Measurements from ENCODE around the gene UNC45B. TPM values are rescaled to one million over a fixed set of nuclear protein-coding genes. Genes with fewer than 3 reads are reported as not detected.

UNC45B gene, protein sequence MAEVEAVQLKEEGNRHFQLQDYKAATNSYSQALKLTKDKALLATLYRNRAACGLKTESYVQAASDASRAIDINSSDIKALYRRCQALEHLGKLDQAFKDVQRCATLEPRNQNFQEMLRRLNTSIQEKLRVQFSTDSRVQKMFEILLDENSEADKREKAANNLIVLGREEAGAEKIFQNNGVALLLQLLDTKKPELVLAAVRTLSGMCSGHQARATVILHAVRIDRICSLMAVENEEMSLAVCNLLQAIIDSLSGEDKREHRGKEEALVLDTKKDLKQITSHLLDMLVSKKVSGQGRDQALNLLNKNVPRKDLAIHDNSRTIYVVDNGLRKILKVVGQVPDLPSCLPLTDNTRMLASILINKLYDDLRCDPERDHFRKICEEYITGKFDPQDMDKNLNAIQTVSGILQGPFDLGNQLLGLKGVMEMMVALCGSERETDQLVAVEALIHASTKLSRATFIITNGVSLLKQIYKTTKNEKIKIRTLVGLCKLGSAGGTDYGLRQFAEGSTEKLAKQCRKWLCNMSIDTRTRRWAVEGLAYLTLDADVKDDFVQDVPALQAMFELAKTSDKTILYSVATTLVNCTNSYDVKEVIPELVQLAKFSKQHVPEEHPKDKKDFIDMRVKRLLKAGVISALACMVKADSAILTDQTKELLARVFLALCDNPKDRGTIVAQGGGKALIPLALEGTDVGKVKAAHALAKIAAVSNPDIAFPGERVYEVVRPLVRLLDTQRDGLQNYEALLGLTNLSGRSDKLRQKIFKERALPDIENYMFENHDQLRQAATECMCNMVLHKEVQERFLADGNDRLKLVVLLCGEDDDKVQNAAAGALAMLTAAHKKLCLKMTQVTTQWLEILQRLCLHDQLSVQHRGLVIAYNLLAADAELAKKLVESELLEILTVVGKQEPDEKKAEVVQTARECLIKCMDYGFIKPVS
- not detected for total RNA-seq
- polyA plus RNA-seq (2013, experiment 1 of 2) = not detected
- polyA plus RNA-seq (2013, experiment 2 of 2) = not detected
- long read RNA-seq, experiment 1 = 0 reads
- long read RNA-seq, experiment 2 = 0 reads
- long read RNA-seq, experiment 3 = 0 reads
- long read RNA-seq, experiment 4 = 0 reads

DNA sequence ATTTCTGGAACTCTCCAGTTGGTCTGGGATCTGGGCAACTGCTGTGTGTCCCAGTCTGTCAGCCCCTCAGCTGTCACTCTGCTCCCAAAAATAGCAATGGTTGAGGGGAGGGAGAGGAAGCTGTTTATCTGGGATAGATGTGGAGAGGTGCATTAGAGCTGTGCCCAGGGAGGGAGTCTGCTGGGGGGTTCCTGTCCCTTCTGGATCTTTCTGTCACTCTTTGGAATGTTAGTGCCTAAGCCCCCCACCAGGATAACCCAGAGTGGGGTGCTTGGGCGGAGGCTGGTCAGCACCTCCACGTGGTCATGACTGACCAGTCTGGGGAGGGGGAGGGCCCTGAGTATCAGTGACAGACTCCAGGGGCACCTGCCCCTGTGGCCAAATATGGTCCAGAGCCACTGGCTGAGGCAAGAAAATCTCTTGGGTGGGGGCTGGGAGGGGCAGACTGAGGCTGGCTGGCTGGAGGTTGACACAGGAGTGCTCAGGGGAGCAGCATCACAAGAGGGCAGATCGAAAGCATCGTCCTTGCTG is at the start of gene UNC45B:
Gene UNC45B (plus strand): TSS at position 443 of the 531 bp plus-strand sequence. CDS start 447 bp downstream, outside the sequence.
- TF ChIP-seq, protein P1, sequence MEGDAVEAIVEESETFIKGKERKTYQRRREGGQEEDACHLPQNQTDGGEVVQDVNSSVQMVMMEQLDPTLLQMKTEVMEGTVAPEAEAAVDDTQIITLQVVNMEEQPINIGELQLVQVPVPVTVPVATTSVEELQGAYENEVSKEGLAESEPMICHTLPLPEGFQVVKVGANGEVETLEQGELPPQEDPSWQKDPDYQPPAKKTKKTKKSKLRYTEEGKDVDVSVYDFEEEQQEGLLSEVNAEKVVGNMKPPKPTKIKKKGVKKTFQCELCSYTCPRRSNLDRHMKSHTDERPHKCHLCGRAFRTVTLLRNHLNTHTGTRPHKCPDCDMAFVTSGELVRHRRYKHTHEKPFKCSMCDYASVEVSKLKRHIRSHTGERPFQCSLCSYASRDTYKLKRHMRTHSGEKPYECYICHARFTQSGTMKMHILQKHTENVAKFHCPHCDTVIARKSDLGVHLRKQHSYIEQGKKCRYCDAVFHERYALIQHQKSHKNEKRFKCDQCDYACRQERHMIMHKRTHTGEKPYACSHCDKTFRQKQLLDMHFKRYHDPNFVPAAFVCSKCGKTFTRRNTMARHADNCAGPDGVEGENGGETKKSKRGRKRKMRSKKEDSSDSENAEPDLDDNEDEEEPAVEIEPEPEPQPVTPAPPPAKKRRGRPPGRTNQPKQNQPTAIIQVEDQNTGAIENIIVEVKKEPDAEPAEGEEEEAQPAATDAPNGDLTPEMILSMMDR (conservative IDR thresholded peaks at IDR 0.05) = no peak
- 75 to 90% methylated on average over 4 of the region's 4 CpGs for WGBS, 2 experiments (ENCODE audit: insufficient coverage in 1 of 2, insufficient read length in 1 of 2)
- H3K27me3 Mint-ChIP-seq (ENCODE audit: insufficient read depth) = no peaks in the 10 kb centered on the region
- H3K27ac ChIP-seq (ENCODE audit: low read depth, low read length) = no peak within 1 kb of the TSS
- no peaks in the 10 kb centered on the region for H3K9me3 ChIP-seq (ENCODE audit: control insufficient read depth, low read length)
- H3K4me1 Mint-ChIP-seq = no peaks in the 10 kb centered on the region
- H3K9me3 Mint-ChIP-seq = no peaks in the 10 kb centered on the region
- H3K9ac ChIP-seq (ENCODE audit: extremely low read depth, low read length, poor library complexity, severe bottlenecking) = no peak within 1 kb of the TSS
- H3K27ac Mint-ChIP-seq = no peak within 1 kb of the TSS
- H3K4me3 Mint-ChIP-seq = no peak within 1 kb of the TSS
- no peaks in the 10 kb centered on the region for H3K36me3 Mint-ChIP-seq (ENCODE audit: low read depth)
- H3K36me3 ChIP-seq (ENCODE audit: control insufficient read depth, insufficient read depth, low read length) = no peaks in the 10 kb centered on the region
- H3K4me3 ChIP-seq (ENCODE audit: low read length) = no peak within 1 kb of the TSS
- H3K4me1 ChIP-seq (ENCODE audit: control insufficient read depth, insufficient read depth, low read length) = no peaks in the 10 kb centered on the region
- DNase-seq = no peak
- H3K27me3 ChIP-seq (ENCODE audit: control insufficient read depth, insufficient read depth, low read length, poor library complexity, severe bottlenecking) = no peaks in the 10 kb centered on the region

DNA sequence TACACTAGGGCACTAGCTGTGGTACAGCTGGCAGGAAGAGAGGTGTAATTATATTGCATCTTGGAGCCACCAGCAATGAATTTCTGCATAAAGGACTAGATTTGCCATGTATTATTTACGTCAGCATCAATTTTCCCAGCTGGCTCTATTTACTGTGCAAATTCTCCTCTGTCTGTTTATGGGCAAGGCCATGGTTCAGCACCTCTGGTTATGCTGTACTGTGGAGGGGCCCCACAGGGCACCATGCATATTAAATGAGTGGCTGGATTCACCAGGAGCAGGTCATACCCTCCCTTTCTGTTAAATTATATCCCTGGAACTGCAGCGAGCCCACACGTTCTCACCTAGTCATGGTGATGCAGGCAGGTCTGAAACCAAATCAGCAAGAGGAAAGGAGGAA is 47.7 kb upstream of the UNC45B start:
- no peak overlapping the region for H3K4me3 ChIP-seq (ENCODE audit: low read length)
- DNase-seq = no peak
- H3K27me3 Mint-ChIP-seq (ENCODE audit: insufficient read depth) = no peaks in the 10 kb centered on the region
- peak overlapping the region; percentile 40 for H3K27ac Mint-ChIP-seq
- no peak overlapping the region for H3K9ac ChIP-seq (ENCODE audit: extremely low read depth, low read length, poor library complexity, severe bottlenecking)
- no peaks in the 10 kb centered on the region for H3K27me3 ChIP-seq (ENCODE audit: control insufficient read depth, insufficient read depth, low read length, poor library complexity, severe bottlenecking)
- H3K4me3 Mint-ChIP-seq = no peak overlapping the region
- no peaks in the 10 kb centered on the region for H3K4me1 ChIP-seq (ENCODE audit: control insufficient read depth, insufficient read depth, low read length)
- TF ChIP-seq, protein P1 (conservative IDR thresholded peaks at IDR 0.05) = no peak
- H3K36me3 ChIP-seq (ENCODE audit: control insufficient read depth, insufficient read depth, low read length) = peaks cover 56% of the 10 kb centered on the region
- peaks cover 46% of the 10 kb centered on the region for H3K36me3 Mint-ChIP-seq (ENCODE audit: low read depth)
- 93 to 95% methylated on average over 3 of the region's 3 CpGs for WGBS, 2 experiments (ENCODE audit: insufficient coverage in 1 of 2, insufficient read length in 1 of 2)
- H3K27ac ChIP-seq (ENCODE audit: low read depth, low read length) = no peak overlapping the region
- H3K4me1 Mint-ChIP-seq = no peaks in the 10 kb centered on the region
- H3K9me3 ChIP-seq (ENCODE audit: control insufficient read depth, low read length) = no peaks in the 10 kb centered on the region
- H3K9me3 Mint-ChIP-seq = no peaks in the 10 kb centered on the region

DNA sequence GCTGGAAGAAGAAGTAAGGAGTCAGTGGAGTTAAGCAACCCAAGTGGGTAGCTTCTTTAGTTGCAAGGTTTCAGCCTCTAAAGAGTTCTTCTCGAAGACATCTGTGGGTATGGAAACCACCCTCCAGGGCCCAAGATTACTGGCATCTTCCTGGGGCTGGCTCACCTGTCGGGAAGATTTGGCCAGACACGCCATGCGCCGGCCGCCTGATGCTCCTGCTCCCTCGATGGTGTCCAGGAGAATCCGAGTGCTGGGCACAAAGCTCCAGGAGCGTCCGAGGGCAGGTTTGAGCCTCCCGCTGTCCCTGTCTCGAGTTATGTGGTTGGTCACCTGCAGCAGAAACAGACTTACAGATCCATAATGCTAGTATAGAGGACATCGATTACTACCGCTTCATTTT is 46.6 kb upstream of the UNC45B start:
- Mint-ChIP-seq H3K4me3 (no peak overlapping the region), H3K4me1 (no peaks in the 10 kb centered on the region), H3K27ac (no peak overlapping the region), H3K36me3 (ENCODE audit: low read depth) (peaks cover 57% of the 10 kb centered on the region), H3K27me3 (ENCODE audit: insufficient read depth) (no peaks in the 10 kb centered on the region), H3K9me3 (no peaks in the 10 kb centered on the region)
- no peaks in the 10 kb centered on the region for H3K4me1 ChIP-seq (ENCODE audit: control insufficient read depth, insufficient read depth, low read length)
- TF ChIP-seq, protein P1 (conservative IDR thresholded peaks at IDR 0.05) = no peak
- no peaks in the 10 kb centered on the region for H3K9me3 ChIP-seq (ENCODE audit: control insufficient read depth, low read length)
- 93 to 96% methylated on average over 14 of the region's 14 CpGs for WGBS, 2 experiments (ENCODE audit: insufficient coverage in 1 of 2, insufficient read length in 1 of 2)
- H3K27me3 ChIP-seq (ENCODE audit: control insufficient read depth, insufficient read depth, low read length, poor library complexity, severe bottlenecking) = no peaks in the 10 kb centered on the region
- no peak overlapping the region for H3K27ac ChIP-seq (ENCODE audit: low read depth, low read length)
- H3K36me3 ChIP-seq (ENCODE audit: control insufficient read depth, insufficient read depth, low read length) = peaks cover 67% of the 10 kb centered on the region
- no peak for DNase-seq
- H3K9ac ChIP-seq (ENCODE audit: extremely low read depth, low read length, poor library complexity, severe bottlenecking) = no peak overlapping the region
- H3K4me3 ChIP-seq (ENCODE audit: low read length) = no peak overlapping the region

All from endodermal cell (in vitro differentiated cells).